Activated T-cell treated with anti-CD3 and anti-CD28 coated beads for 4 hours (primary cell): ENCODE results near the gene JAM3.

ENCODE experiments used
- DNase-seq: peaks from one replicate; pipeline ENCODE4 v3.0.0-alpha.2; 2020

Gene JAM3

DNA sequence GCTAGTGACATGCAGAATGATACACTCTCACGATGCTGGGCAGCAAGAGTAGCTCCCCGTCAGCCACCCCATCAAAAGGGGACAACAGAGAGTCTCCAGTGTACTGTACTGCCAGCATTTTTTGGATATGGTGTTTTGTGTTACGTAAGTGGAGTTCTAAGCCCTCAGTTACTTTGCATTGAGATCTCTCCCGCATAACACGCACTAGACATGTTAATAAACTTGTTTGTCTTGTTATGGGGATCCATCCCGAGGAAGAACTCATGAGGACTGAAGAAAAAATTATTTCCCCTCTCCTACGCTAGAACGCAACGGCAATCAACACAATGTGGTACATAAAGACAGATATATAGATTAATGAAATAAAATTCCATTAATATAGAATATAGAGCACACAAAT, 130.7 kb downstream of the JAM3 start:
- no peak for DNase-seq

GRCh38 chr11:134200688-134201087, 131.8 kb downstream of the JAM3 start:
- DNase-seq = no peak
